Central memory CD8-positive, alpha-beta T cell (primary cell): ENCODE data around the gene TSLP.

ENCODE experiments used
- ATAC-seq: fragments of 150-1000 bp; cut with Tn5 transposase; replicated peaks from 2 replicates; pipeline ENCODE4 v1.10.0; 2022; ENCODE audit warnings: mild to moderate bottlenecking, moderate FRiP score, moderate number of reproducible peaks; ENCODE audit not compliant: poor library complexity, severe bottlenecking; ENCODE audit errors: extremely low read depth
- DNase-seq, 2 donors: peaks; one replicate each; pipeline ENCODE4 v3.0.0; 2021; ENCODE audit warnings: low spot score in 2 of 2
- H3K27ac Mint-ChIP-seq: one replicate; pipeline ENCODE4 v1.8.0; 2022; ENCODE audit warnings: low read depth, mild to moderate bottlenecking, moderate library complexity, mixed read lengths
- H3K27me3 Mint-ChIP-seq: one replicate; pipeline ENCODE4 v1.8.0; 2022; ENCODE audit warnings: mixed read lengths
- H3K36me3 Mint-ChIP-seq: one replicate; pipeline ENCODE4 v1.8.0; 2022; ENCODE audit warnings: mild to moderate bottlenecking, moderate library complexity, mixed read lengths; ENCODE audit not compliant: insufficient read depth
- H3K4me1 Mint-ChIP-seq: one replicate; pipeline ENCODE4 v1.8.0; 2022; ENCODE audit warnings: mixed read lengths
- H3K4me3 Mint-ChIP-seq: one replicate; pipeline ENCODE4 v1.8.0; 2022; ENCODE audit warnings: mild to moderate bottlenecking, moderate library complexity, mixed read lengths
- H3K9me3 Mint-ChIP-seq: one replicate; pipeline ENCODE4 v1.8.0; 2022; ENCODE audit warnings: mixed read lengths

The TSLP gene

GRCh38 chr5:111072949-111073682, 1.6 kb downstream of the TSLP start:
- H3K27me3 Mint-ChIP-seq: peaks cover 91% of the 10 kb centered on the region
- DNase-seq: peak in 1 of 2 donors; percentile 15
- no peak overlapping the region for H3K27ac Mint-ChIP-seq
- peaks cover 12% of the 10 kb centered on the region for H3K4me1 Mint-ChIP-seq
- H3K36me3 Mint-ChIP-seq: no peaks in the 10 kb centered on the region
- peak overlapping the region; percentile 80 for H3K4me3 Mint-ChIP-seq
- ATAC-seq: peak; percentile 59
- no peaks in the 10 kb centered on the region for H3K9me3 Mint-ChIP-seq

GRCh38 chr5:111074244-111074643, 2.7 kb downstream of the TSLP start:
- no peaks in the 10 kb centered on the region for H3K36me3 Mint-ChIP-seq
- H3K27ac Mint-ChIP-seq: no peak overlapping the region
- peaks cover 12% of the 10 kb centered on the region for H3K4me1 Mint-ChIP-seq
- DNase-seq (no peak), ATAC-seq (no peak)
- no peaks in the 10 kb centered on the region for H3K9me3 Mint-ChIP-seq
- H3K4me3 Mint-ChIP-seq: no peak overlapping the region
- H3K27me3 Mint-ChIP-seq: peaks cover 88% of the 10 kb centered on the region

GRCh38 chr5:111075520-111075919, 4.0 kb downstream of the TSLP start:
- DNase-seq (no peak), ATAC-seq (no peak)
- H3K27me3 Mint-ChIP-seq: peaks cover 84% of the 10 kb centered on the region
- peaks cover 12% of the 10 kb centered on the region for H3K4me1 Mint-ChIP-seq
- H3K27ac Mint-ChIP-seq: no peak overlapping the region
- H3K9me3 Mint-ChIP-seq: no peaks in the 10 kb centered on the region
- H3K36me3 Mint-ChIP-seq: no peaks in the 10 kb centered on the region
- H3K4me3 Mint-ChIP-seq: no peak overlapping the region

- H3K27me3 Mint-ChIP-seq: peaks cover 84% of the 10 kb centered on the region
- H3K27ac Mint-ChIP-seq: no peak overlapping the region
- no peak overlapping the region for H3K4me3 Mint-ChIP-seq
- peaks cover 12% of the 10 kb centered on the region for H3K4me1 Mint-ChIP-seq
- no peaks in the 10 kb centered on the region for H3K36me3 Mint-ChIP-seq
- no peaks in the 10 kb centered on the region for H3K9me3 Mint-ChIP-seq
- DNase-seq (no peak), ATAC-seq (no peak)
Observed at GRCh38 chr5:111076091-111076490, 4.6 kb downstream of the TSLP start.

- no peak overlapping the region for H3K27ac Mint-ChIP-seq
- H3K27me3 Mint-ChIP-seq: peaks cover 84% of the 10 kb centered on the region
- peaks cover 10% of the 10 kb centered on the region for H3K4me1 Mint-ChIP-seq
- DNase-seq (no peak), ATAC-seq (no peak)
- no peaks in the 10 kb centered on the region for H3K9me3 Mint-ChIP-seq
- no peak overlapping the region for H3K4me3 Mint-ChIP-seq
- no peaks in the 10 kb centered on the region for H3K36me3 Mint-ChIP-seq
Observed at GRCh38 chr5:111077678-111078077, 6.2 kb downstream of the TSLP start.

- ATAC-seq (no peak), DNase-seq (no peak)
- H3K27ac Mint-ChIP-seq: no peak overlapping the region
- peaks cover 82% of the 10 kb centered on the region for H3K27me3 Mint-ChIP-seq
- no peak overlapping the region for H3K4me3 Mint-ChIP-seq
- H3K36me3 Mint-ChIP-seq: no peaks in the 10 kb centered on the region
- no peaks in the 10 kb centered on the region for H3K4me1 Mint-ChIP-seq
- no peaks in the 10 kb centered on the region for H3K9me3 Mint-ChIP-seq
Observed at GRCh38 chr5:111079846-111080245, 8.3 kb downstream of the TSLP start.

- ATAC-seq: no peak
Observed at GRCh38 chr5:111083323-111083722, 11.8 kb downstream of the TSLP start.

GRCh38 chr5:111092062-111092853, 20.7 kb downstream of the TSLP start, which contains the start of gene WDR36:
Gene WDR36 (plus strand): TSS chr5:111092348. CDS start chr5:111092457, 109 bp downstream.
- H3K27me3 Mint-ChIP-seq: peaks cover 18% of the 10 kb centered on the region
- H3K4me1 Mint-ChIP-seq: peaks cover 28% of the 10 kb centered on the region
- peaks cover 20% of the 10 kb centered on the region for H3K36me3 Mint-ChIP-seq
- no peaks in the 10 kb centered on the region for H3K9me3 Mint-ChIP-seq
- ATAC-seq (peak; percentile 89), DNase-seq (peak; percentile 83 to 87)
- peak within 1 kb of the TSS; percentile 97 for H3K27ac Mint-ChIP-seq
- H3K4me3 Mint-ChIP-seq: peak within 1 kb of the TSS; percentile 98

More at GRCh38 chr5:111083323-111083722, 11.8 kb downstream of the TSLP start:
- Mint-ChIP-seq H3K27ac (no peak overlapping the region), H3K27me3 (peaks cover 66% of the 10 kb centered on the region), H3K36me3 (no peaks in the 10 kb centered on the region), H3K4me1 (no peaks in the 10 kb centered on the region), H3K9me3 (no peaks in the 10 kb centered on the region), H3K4me3 (no peak overlapping the region)
- DNase-seq: no peak

- Mint-ChIP-seq H3K4me1 (peaks cover 34% of the 10 kb centered on the region), H3K27me3 (no peaks in the 10 kb centered on the region), H3K4me3 (no peak overlapping the region), H3K36me3 (peaks cover 41% of the 10 kb centered on the region), H3K27ac (no peak overlapping the region), H3K9me3 (no peaks in the 10 kb centered on the region)
- no peak for DNase-seq
- no peak for ATAC-seq
Observed at GRCh38 chr5:111095982-111096381, 24.5 kb downstream of the TSLP start.

GRCh38 chr5:111099058-111099778, 27.7 kb downstream of the TSLP start:
- no peaks in the 10 kb centered on the region for H3K27me3 Mint-ChIP-seq
- peaks cover 12% of the 10 kb centered on the region for H3K4me1 Mint-ChIP-seq
- no peaks in the 10 kb centered on the region for H3K9me3 Mint-ChIP-seq
- H3K36me3 Mint-ChIP-seq: peaks cover 49% of the 10 kb centered on the region
- DNase-seq (no peak), ATAC-seq (no peak)
- no peak overlapping the region for H3K4me3 Mint-ChIP-seq
- no peak overlapping the region for H3K27ac Mint-ChIP-seq

GRCh38 chr5:111106320-111106948, 34.9 kb downstream of the TSLP start:
- H3K27me3 Mint-ChIP-seq: no peaks in the 10 kb centered on the region
- H3K4me3 Mint-ChIP-seq: no peak overlapping the region
- no peak overlapping the region for H3K27ac Mint-ChIP-seq
- H3K4me1 Mint-ChIP-seq: no peaks in the 10 kb centered on the region
- DNase-seq (no peak), ATAC-seq (no peak)
- H3K9me3 Mint-ChIP-seq: no peaks in the 10 kb centered on the region
- H3K36me3 Mint-ChIP-seq: peaks cover 57% of the 10 kb centered on the region

- no peak for DNase-seq
- H3K4me1 Mint-ChIP-seq: no peaks in the 10 kb centered on the region
- H3K27ac Mint-ChIP-seq: no peak overlapping the region
Observed at GRCh38 chr5:111107371-111107770, 35.9 kb downstream of the TSLP start.

More at GRCh38 chr5:111107371-111107770, 35.9 kb downstream of the TSLP start:
- peaks cover 57% of the 10 kb centered on the region for H3K36me3 Mint-ChIP-seq
- H3K9me3 Mint-ChIP-seq: no peaks in the 10 kb centered on the region
- no peak overlapping the region for H3K4me3 Mint-ChIP-seq
- ATAC-seq: no peak
- no peaks in the 10 kb centered on the region for H3K27me3 Mint-ChIP-seq
